Mesenchymal stem cell (in vitro differentiated cells and primary cell): ENCODE measurements around the gene INSYN1.

ENCODE experiments used
- DNase-seq: peaks from one replicate; pipeline ENCODE4 v3.0.0-alpha.2; 2013
- H2AFZ ChIP-seq: one replicate; pipeline ENCODE4 v1.6.1; 2013; ENCODE audit warnings: low read depth, mild to moderate bottlenecking, control low read depth, inconsistent platforms, low read length, moderate library complexity
- H2AK5ac ChIP-seq: 2 replicates; pipeline ENCODE4 v1.6.1; 2013; ENCODE audit warnings: low read length, moderate library complexity, mild to moderate bottlenecking, inconsistent platforms; ENCODE audit not compliant: severe bottlenecking
- H2BK120ac ChIP-seq: one replicate; pipeline ENCODE4 v1.6.1; 2013; ENCODE audit warnings: low read depth, mild to moderate bottlenecking, inconsistent platforms, low read length, moderate library complexity
- H2BK12ac ChIP-seq, 2 experiments: one replicate each; pipeline ENCODE4 v1.6.1; 2013; ENCODE audit warnings: inconsistent platforms in 2 of 2, low read length in 2 of 2, mild to moderate bottlenecking in 2 of 2, moderate library complexity in 2 of 2, control low read depth in 1 of 2
- H2BK15ac ChIP-seq: one replicate; pipeline ENCODE4 v1.6.1; 2013; ENCODE audit warnings: mild to moderate bottlenecking, low read depth, inconsistent platforms; ENCODE audit not compliant: poor library complexity, severe bottlenecking
- H2BK5ac ChIP-seq: 2 replicates; pipeline ENCODE4 v1.6.1; 2013; ENCODE audit warnings: low read depth, mild to moderate bottlenecking, low read length, control low read depth, inconsistent platforms; ENCODE audit not compliant: poor library complexity, severe bottlenecking
- H3K14ac ChIP-seq, 2 experiments: one replicate each; pipeline ENCODE4 v1.6.1; 2013; ENCODE audit warnings: inconsistent platforms in 2 of 2, low read length in 2 of 2, control low read depth in 1 of 2, mild to moderate bottlenecking in 1 of 2, moderate library complexity in 1 of 2
- H3K18ac ChIP-seq, 2 experiments: one replicate each; pipeline ENCODE4 v1.6.1; 2013; ENCODE audit warnings: inconsistent platforms in 2 of 2, low read length in 2 of 2, control low read depth in 1 of 2, low read depth in 1 of 2, mild to moderate bottlenecking in 1 of 2
- H3K23ac ChIP-seq, 2 experiments: one replicate each; pipeline ENCODE4 v1.6.1; 2013; ENCODE audit warnings: inconsistent platforms in 2 of 2, low read length in 2 of 2, mild to moderate bottlenecking in 2 of 2, moderate library complexity in 2 of 2, control low read depth in 1 of 2
- H3K27ac ChIP-seq: 2 replicates; pipeline ENCODE4 v1.5.1; 2013; ENCODE audit warnings: mild to moderate bottlenecking, moderate library complexity, low read length, control low read depth, inconsistent platforms; ENCODE audit not compliant: poor library complexity, severe bottlenecking
- H3K27me3 ChIP-seq, 2 experiments: 2 replicates each; pipeline versions ENCODE4 v1.6.1 to v1.7.0; 2013; ENCODE audit warnings: low read length in 2 of 2, mild to moderate bottlenecking in 2 of 2, moderate library complexity in 2 of 2, control low read depth in 1 of 2, inconsistent platforms in 1 of 2; ENCODE audit not compliant: control insufficient read depth in 1 of 2, insufficient read depth in 1 of 2
- H3K36me3 ChIP-seq, 2 experiments: 2 replicates each; pipeline versions ENCODE4 v1.6.1 to v1.7.0; 2013; ENCODE audit warnings: low read length in 2 of 2, control low read depth in 1 of 2, inconsistent platforms in 1 of 2, low read depth in 1 of 2, mild to moderate bottlenecking in 1 of 2; ENCODE audit not compliant: insufficient read depth in 2 of 2, control insufficient read depth in 1 of 2
- H3K4ac ChIP-seq, 2 experiments: one replicate each; pipeline ENCODE4 v1.6.1; 2013; ENCODE audit warnings: inconsistent platforms in 2 of 2, low read length in 2 of 2, mild to moderate bottlenecking in 2 of 2, moderate library complexity in 2 of 2, control low read depth in 1 of 2, low read depth in 1 of 2
- H3K4me1 ChIP-seq: 2 replicates; pipeline ENCODE4 v1.6.1; 2013; ENCODE audit warnings: low read depth, low read length, control low read depth; ENCODE audit not compliant: control insufficient read depth, insufficient read depth
- H3K4me2 ChIP-seq: 2 replicates; pipeline ENCODE4 v1.6.1; 2013; ENCODE audit warnings: low read length, mild to moderate bottlenecking, inconsistent platforms; ENCODE audit not compliant: poor library complexity, severe bottlenecking
- H3K4me3 ChIP-seq, 2 experiments: 2 replicates each; pipeline versions ENCODE4 v1.5.1 to v1.7.0; 2013; ENCODE audit warnings: low read length in 2 of 2, mild to moderate bottlenecking in 2 of 2, control low read depth in 1 of 2, low read depth in 1 of 2; ENCODE audit not compliant: insufficient read depth in 1 of 2
- H3K79me1 ChIP-seq: replicated peaks from 2 replicates; pipeline ENCODE4 v1.6.1; 2013; ENCODE audit warnings: mild to moderate bottlenecking, control low read depth, low read length, inconsistent platforms; ENCODE audit not compliant: poor library complexity, severe bottlenecking
- H3K9ac ChIP-seq: 2 replicates; pipeline ENCODE4 v1.7.0; 2013; ENCODE audit warnings: mild to moderate bottlenecking, low read length, moderate library complexity
- H3K9me3 ChIP-seq: 2 replicates; pipeline ENCODE4 v1.7.0; 2013; ENCODE audit warnings: mild to moderate bottlenecking, low read length; ENCODE audit not compliant: control insufficient read depth
- H4K8ac ChIP-seq: one replicate; pipeline ENCODE4 v1.6.1; 2013; ENCODE audit warnings: inconsistent platforms, mild to moderate bottlenecking, low read length, moderate library complexity
- H4K91ac ChIP-seq: one replicate; pipeline ENCODE4 v1.6.1; 2013; ENCODE audit warnings: mild to moderate bottlenecking, low read length, inconsistent platforms
- WGBS: methylation state at CpG from one replicate; pipeline ENCODE4 v1.1.7; 2013; ENCODE audit warnings: mixed read lengths; 5-methylcytosine and 5-hydroxymethylcytosine counted together

INSYN1 gene

GRCh38 chr15:73697033-73697467 is 56.1 kb downstream of the INSYN1 start:
- Histone ChIP-seq H3K4ac (peak overlapping the region; percentile 63 to 90), H4K8ac (peak overlapping the region; percentile 84), H2BK15ac (no peak overlapping the region), H3K27me3 (no peaks in the 10 kb centered on the region), H3K4me1 (peaks cover 21% of the 10 kb centered on the region), H2AK5ac (no peak overlapping the region), H2BK120ac (peak overlapping the region; percentile 80), H3K18ac (peak overlapping the region in 1 of 2 experiments; percentile 86), H3K4me2 (peak overlapping the region; percentile 8), H3K14ac (no peak overlapping the region), H3K79me1 (peaks cover 48% of the 10 kb centered on the region), H2AFZ (no peak overlapping the region), H3K9me3 (no peaks in the 10 kb centered on the region), H3K36me3 (peaks cover 22 to 64% of the 10 kb centered on the region in 2 experiments), H3K9ac (peak overlapping the region; percentile 71), H3K23ac (no peak overlapping the region), H2BK12ac (peak overlapping the region in 1 of 2 experiments; percentile 64), H2BK5ac (no peak overlapping the region), H3K4me3 (no peak overlapping the region), H3K27ac (peak overlapping the region; percentile 68), H4K91ac (peak overlapping the region; percentile 95)
- 3% methylated on average over 9 of the region's 9 CpGs for WGBS
- DNase-seq, result peak; percentile 96

DNA sequence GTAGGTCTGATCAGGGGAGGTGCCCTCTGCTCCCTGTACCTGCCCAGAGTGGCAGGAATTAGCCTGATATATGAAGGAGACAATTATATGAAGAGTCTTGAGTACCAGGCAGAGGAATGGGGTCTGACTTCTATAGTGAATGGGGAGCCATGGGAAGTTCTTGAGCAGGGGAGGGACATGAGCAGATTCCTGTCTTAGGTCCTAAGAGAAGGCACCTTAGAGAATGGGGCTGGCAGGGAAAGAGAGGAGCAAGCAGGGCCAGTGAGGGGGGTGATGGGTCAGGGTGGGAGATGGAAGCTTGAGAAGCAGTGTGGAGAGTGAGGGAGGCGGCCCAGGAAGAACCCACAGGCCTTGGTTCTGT is 56.5 kb downstream of the INSYN1 start:
- H4K91ac ChIP-seq, result peak overlapping the region; percentile 95
- H3K4me2 ChIP-seq, result peak overlapping the region; percentile 8
- H4K8ac ChIP-seq, result peak overlapping the region; percentile 84
- 75% methylated on average over 1 of the region's 1 CpG for WGBS
- no peak for DNase-seq
- H3K27me3 ChIP-seq, result no peaks in the 10 kb centered on the region
- peak overlapping the region; percentile 64 to 88 for H2BK12ac ChIP-seq
- peak overlapping the region; percentile 34 to 86 for H3K18ac ChIP-seq
- no peak overlapping the region for H2BK5ac ChIP-seq
- H2BK120ac ChIP-seq, result peak overlapping the region; percentile 80
- H3K4me3 ChIP-seq, result no peak overlapping the region
- no peaks in the 10 kb centered on the region for H3K9me3 ChIP-seq
- H3K36me3 ChIP-seq, result peaks cover 20 to 62% of the 10 kb centered on the region in 2 experiments
- peak overlapping the region; percentile 68 for H3K27ac ChIP-seq
- peak overlapping the region in 1 of 2 experiments; percentile 5 for H3K14ac ChIP-seq
- H3K23ac ChIP-seq, result no peak overlapping the region
- peak overlapping the region; percentile 87 for H2BK15ac ChIP-seq
- H3K4ac ChIP-seq, result peak overlapping the region; percentile 63 to 90
- peak overlapping the region; percentile 71 for H3K9ac ChIP-seq
- peak overlapping the region; percentile 65 for H2AK5ac ChIP-seq
- no peak overlapping the region for H2AFZ ChIP-seq
- peaks cover 24% of the 10 kb centered on the region for H3K4me1 ChIP-seq
- H3K79me1 ChIP-seq, result peaks cover 44% of the 10 kb centered on the region

- peak overlapping the region; percentile 80 for H2BK120ac ChIP-seq
- H2BK15ac ChIP-seq, result peak overlapping the region; percentile 82
- peak overlapping the region; percentile 59 to 86 for H3K18ac ChIP-seq
- no peak overlapping the region for H3K4me2 ChIP-seq
- H2AK5ac ChIP-seq, result peak overlapping the region; percentile 65
- H2AFZ ChIP-seq, result no peak overlapping the region
- peak overlapping the region; percentile 71 for H3K9ac ChIP-seq
- H4K8ac ChIP-seq, result peak overlapping the region; percentile 69
- no peaks in the 10 kb centered on the region for H3K9me3 ChIP-seq
- H2BK12ac ChIP-seq, result peak overlapping the region; percentile 89 to 91
- H3K4me3 ChIP-seq, result no peak overlapping the region
- peak overlapping the region; percentile 63 to 90 for H3K4ac ChIP-seq
- H2BK5ac ChIP-seq, result no peak overlapping the region
- peak overlapping the region; percentile 68 for H3K27ac ChIP-seq
- H3K79me1 ChIP-seq, result peaks cover 42% of the 10 kb centered on the region
- H3K36me3 ChIP-seq, result peaks cover 18 to 55% of the 10 kb centered on the region in 2 experiments
- WGBS, result 75% methylated on average over 15 of the region's 16 CpGs
- H3K27me3 ChIP-seq, result no peaks in the 10 kb centered on the region
- H3K14ac ChIP-seq, result peak overlapping the region in 1 of 2 experiments; percentile 86
- peak overlapping the region in 1 of 2 experiments; percentile 16 for H3K23ac ChIP-seq
- peak overlapping the region; percentile 95 for H4K91ac ChIP-seq
- H3K4me1 ChIP-seq, result peaks cover 27% of the 10 kb centered on the region
- DNase-seq, result no peak
Observed at GRCh38 chr15:73695773-73696640, 57.1 kb downstream of the INSYN1 start.

DNA sequence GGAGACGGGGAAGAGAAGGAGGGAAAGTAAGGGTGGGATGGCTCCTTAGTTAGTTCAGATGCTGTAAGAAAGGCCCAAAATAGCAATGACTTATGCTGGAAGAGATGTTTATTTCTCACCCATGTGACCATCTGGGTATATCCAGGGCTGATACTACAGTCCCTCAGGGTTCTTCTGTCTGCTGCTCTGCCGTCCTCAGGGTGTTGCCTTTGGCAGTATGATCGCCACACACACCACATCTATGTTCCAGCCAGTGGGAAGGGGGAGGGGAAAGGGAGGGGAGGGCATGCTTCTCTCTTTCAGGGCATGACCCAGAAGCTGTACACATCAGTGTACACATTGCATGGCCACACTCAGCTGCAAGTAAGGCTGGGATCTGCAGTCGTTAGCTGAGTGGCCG is 58.7 kb downstream of the INSYN1 start:
- Histone ChIP-seq H3K23ac (no peak overlapping the region), H3K36me3 (peaks cover 17 to 52% of the 10 kb centered on the region in 2 experiments), H3K9ac (peak overlapping the region; percentile 62), H3K27me3 (no peaks in the 10 kb centered on the region), H3K18ac (peak overlapping the region; percentile 6 to 72), H4K8ac (no peak overlapping the region), H3K4me1 (peaks cover 27% of the 10 kb centered on the region), H2BK5ac (no peak overlapping the region), H3K27ac (no peak overlapping the region), H3K4me3 (peak overlapping the region in 1 of 2 experiments; percentile 8), H3K79me1 (peaks cover 42% of the 10 kb centered on the region), H2AFZ (no peak overlapping the region), H4K91ac (no peak overlapping the region), H3K4ac (no peak overlapping the region), H3K9me3 (no peaks in the 10 kb centered on the region), H3K14ac (no peak overlapping the region), H2BK120ac (no peak overlapping the region), H2BK12ac (peak overlapping the region in 1 of 2 experiments; percentile 68), H2BK15ac (no peak overlapping the region), H3K4me2 (no peak overlapping the region), H2AK5ac (no peak overlapping the region)
- peak; percentile 88 for DNase-seq
- WGBS, result 77% methylated on average over 3 of the region's 5 CpGs
